Medulla oblongata (tissue), 1 donor: ENCODE data around the gene KRT73.

ENCODE experiments used
- DNase-seq: peaks from one replicate; pipeline ENCODE4 v3.0.0-alpha.2; 2015; ENCODE audit errors: extremely low spot score

Gene KRT73

DNA sequence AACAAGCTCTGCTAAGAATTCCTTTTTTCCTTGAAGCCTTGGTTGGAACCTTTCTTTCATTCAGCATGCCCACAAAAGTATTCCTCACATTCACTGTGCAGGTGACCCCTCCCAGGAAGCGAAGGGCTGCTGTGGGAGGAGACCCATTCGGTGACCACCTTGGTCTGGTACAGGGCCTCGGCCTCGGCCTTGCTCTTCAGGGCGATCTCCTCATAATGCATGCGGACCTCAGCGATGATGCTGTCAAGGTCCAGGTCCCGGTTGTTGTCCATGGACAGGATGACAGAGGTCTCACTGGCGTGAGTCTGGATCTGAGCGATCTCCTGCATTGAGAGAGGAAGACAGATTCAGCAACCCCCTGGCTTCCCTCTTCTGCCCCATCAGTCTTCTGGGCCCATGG lies 47.8 kb downstream of the KRT73 start:
- DNase-seq = no peak

DNA sequence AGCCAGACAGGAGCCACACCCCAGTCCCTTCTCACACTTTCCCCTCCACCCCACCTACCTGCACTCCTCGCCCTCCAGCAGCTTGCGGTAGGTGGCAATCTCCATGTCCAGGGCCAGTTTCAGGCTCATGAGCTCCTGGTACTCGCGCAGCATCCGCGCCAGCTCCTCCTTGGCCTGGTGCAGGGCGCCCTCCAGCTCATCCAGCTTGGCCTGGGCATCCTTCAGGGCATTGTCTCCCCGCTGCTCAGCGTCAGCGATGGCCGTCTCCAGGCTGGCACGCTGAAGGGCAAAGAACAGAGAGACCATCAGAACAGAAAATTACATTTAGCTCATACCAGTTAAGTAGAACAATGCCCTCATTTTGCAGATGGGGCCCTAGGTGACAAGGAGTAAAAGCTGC lies 50.2 kb downstream of the KRT73 start:
- DNase-seq = peak; percentile 21

GRCh38 chr12:52566847-52567291 lies 51.5 kb downstream of the KRT73 start:
- DNase-seq = no peak

GRCh38 chr12:52564582-52564981 lies 53.8 kb downstream of the KRT73 start:
- DNase-seq = no peak

GRCh38 chr12:52561880-52562449 lies 56.4 kb downstream of the KRT73 start:
- no peak for DNase-seq

GRCh38 chr12:52559979-52560378 lies 58.4 kb downstream of the KRT73 start:
- DNase-seq = no peak

- DNase-seq = no peak
These were observed 59.4 kb downstream of the KRT73 start for GRCh38 chr12:52558781-52559445.
